Liver (tissue), 3 donors: ENCODE measurements around the gene EHBP1.

Experiments used
- FOXA1 ChIP-seq: IDR thresholded peaks from 2 replicates; pipeline ENCODE4 v1.6.1; 2016; ENCODE audit warnings: antibody characterized with exemption
- GABPA ChIP-seq, 2 donors: IDR thresholded peaks in 1 of 2; conservative IDR thresholded peaks in 1 of 2; 2 replicates each; pipeline ENCODE4 v1.6.1; 2016; ENCODE audit warnings: antibody characterized with exemption in 2 of 2, mild to moderate bottlenecking in 1 of 2, moderate library complexity in 1 of 2
- JUND ChIP-seq, 2 donors: IDR thresholded peaks; 2 replicates each; pipeline ENCODE4 v1.6.1; 2016; ENCODE audit warnings: antibody characterized with exemption in 2 of 2
- NR2F2 ChIP-seq: IDR thresholded peaks from 2 replicates; pipeline ENCODE4 v1.6.1; 2016; ENCODE audit warnings: antibody characterized with exemption
- TAF1 ChIP-seq: conservative IDR thresholded peaks from 2 replicates; pipeline ENCODE4 v1.6.1; 2016; ENCODE audit warnings: antibody characterized with exemption, mild to moderate bottlenecking
- YY1 ChIP-seq: IDR thresholded peaks from 2 replicates; pipeline ENCODE4 v1.6.1; 2016; ENCODE audit warnings: antibody characterized with exemption, mild to moderate bottlenecking
- TF ChIP-seq, protein P1 (sequence below): IDR thresholded peaks from 2 replicates; pipeline ENCODE4 v1.6.1; 2016; ENCODE audit warnings: antibody characterized with exemption
- TF ChIP-seq, protein P2 (sequence below): fragments of 150-350 bp; IDR thresholded peaks from 2 replicates; pipeline ENCODE4 v1.5.1; 2017; ENCODE audit warnings: improper control_type of control experiment, low read depth, low read length; ENCODE audit not compliant: missing input control
- TF ChIP-seq, protein P3 (sequence below): IDR thresholded peaks from 2 replicates; pipeline ENCODE4 v1.6.1; 2016; ENCODE audit warnings: antibody characterized with exemption, mild to moderate bottlenecking
- TF ChIP-seq, protein P4 (sequence below): IDR thresholded peaks from 2 replicates; pipeline ENCODE4 v1.6.1; 2016; ENCODE audit warnings: antibody characterized with exemption
- donor health status: healthy.
- donor health status: healthy.

DNA sequence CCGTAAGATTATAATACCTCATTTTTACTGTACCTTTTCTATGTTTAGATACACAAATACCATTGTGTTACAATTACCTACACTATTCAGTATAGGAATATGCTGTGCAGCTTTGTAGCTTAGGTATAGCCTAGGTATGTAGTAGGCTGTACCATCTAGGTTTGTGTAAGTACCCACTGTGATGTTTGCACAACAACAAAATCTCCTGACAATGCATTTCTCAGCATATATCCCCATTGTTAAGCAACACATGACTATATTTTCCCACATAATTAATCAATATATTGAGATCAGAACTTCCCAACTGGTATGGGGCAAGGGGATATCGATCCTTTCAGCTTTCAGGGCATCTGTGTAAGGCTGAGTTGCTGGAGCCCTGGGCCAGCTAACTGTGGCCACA lies 238.8 kb downstream of the EHBP1 start:
- TF ChIP-seq, protein P1, sequence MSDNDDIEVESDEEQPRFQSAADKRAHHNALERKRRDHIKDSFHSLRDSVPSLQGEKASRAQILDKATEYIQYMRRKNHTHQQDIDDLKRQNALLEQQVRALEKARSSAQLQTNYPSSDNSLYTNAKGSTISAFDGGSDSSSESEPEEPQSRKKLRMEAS, result no peak
- TF ChIP-seq, protein P2, sequence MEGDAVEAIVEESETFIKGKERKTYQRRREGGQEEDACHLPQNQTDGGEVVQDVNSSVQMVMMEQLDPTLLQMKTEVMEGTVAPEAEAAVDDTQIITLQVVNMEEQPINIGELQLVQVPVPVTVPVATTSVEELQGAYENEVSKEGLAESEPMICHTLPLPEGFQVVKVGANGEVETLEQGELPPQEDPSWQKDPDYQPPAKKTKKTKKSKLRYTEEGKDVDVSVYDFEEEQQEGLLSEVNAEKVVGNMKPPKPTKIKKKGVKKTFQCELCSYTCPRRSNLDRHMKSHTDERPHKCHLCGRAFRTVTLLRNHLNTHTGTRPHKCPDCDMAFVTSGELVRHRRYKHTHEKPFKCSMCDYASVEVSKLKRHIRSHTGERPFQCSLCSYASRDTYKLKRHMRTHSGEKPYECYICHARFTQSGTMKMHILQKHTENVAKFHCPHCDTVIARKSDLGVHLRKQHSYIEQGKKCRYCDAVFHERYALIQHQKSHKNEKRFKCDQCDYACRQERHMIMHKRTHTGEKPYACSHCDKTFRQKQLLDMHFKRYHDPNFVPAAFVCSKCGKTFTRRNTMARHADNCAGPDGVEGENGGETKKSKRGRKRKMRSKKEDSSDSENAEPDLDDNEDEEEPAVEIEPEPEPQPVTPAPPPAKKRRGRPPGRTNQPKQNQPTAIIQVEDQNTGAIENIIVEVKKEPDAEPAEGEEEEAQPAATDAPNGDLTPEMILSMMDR, result no peak
- TF ChIP-seq GABPA (IDR thresholded peaks at IDR 0.05 in 1 of 2, conservative IDR thresholded peaks at IDR 0.05 in 1 of 2), result no peak
- TF ChIP-seq, protein P3, sequence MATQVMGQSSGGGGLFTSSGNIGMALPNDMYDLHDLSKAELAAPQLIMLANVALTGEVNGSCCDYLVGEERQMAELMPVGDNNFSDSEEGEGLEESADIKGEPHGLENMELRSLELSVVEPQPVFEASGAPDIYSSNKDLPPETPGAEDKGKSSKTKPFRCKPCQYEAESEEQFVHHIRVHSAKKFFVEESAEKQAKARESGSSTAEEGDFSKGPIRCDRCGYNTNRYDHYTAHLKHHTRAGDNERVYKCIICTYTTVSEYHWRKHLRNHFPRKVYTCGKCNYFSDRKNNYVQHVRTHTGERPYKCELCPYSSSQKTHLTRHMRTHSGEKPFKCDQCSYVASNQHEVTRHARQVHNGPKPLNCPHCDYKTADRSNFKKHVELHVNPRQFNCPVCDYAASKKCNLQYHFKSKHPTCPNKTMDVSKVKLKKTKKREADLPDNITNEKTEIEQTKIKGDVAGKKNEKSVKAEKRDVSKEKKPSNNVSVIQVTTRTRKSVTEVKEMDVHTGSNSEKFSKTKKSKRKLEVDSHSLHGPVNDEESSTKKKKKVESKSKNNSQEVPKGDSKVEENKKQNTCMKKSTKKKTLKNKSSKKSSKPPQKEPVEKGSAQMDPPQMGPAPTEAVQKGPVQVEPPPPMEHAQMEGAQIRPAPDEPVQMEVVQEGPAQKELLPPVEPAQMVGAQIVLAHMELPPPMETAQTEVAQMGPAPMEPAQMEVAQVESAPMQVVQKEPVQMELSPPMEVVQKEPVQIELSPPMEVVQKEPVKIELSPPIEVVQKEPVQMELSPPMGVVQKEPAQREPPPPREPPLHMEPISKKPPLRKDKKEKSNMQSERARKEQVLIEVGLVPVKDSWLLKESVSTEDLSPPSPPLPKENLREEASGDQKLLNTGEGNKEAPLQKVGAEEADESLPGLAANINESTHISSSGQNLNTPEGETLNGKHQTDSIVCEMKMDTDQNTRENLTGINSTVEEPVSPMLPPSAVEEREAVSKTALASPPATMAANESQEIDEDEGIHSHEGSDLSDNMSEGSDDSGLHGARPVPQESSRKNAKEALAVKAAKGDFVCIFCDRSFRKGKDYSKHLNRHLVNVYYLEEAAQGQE, result no peak
- TF ChIP-seq, protein P4, sequence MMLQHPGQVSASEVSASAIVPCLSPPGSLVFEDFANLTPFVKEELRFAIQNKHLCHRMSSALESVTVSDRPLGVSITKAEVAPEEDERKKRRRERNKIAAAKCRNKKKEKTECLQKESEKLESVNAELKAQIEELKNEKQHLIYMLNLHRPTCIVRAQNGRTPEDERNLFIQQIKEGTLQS, result no peak
- no peak for TF ChIP-seq TAF1
- no peak for TF ChIP-seq YY1
- no peak for TF ChIP-seq NR2F2
- no peak for TF ChIP-seq FOXA1
- no peak for TF ChIP-seq JUND (IDR thresholded peaks at IDR 0.05)
